Thyroid gland (tissue), 4 donors: Measurements from ENCODE around the gene CCR6.

Experiments
- POLR2A ChIP-seq, 2 donors: fragments of 450-650 bp; IDR thresholded peaks; one replicate each; pipeline ENCODE4 v1.6.1; 2017; ENCODE audit warnings: antibody characterized with exemption in 2 of 2, mild to moderate bottlenecking in 2 of 2, moderate library complexity in 1 of 2
- TF ChIP-seq, protein P1 (sequence below), 6 experiments: fragments of 200-600 bp in 3 of 6; fragments of 450-650 bp in 3 of 6; sonication (generic) in 3 of 6; IDR thresholded peaks; one replicate each; pipeline ENCODE4 v1.5.1; 2016 to 2019; ENCODE audit warnings: antibody characterized with exemption in 6 of 6, mild to moderate bottlenecking in 2 of 6, inconsistent platforms in 1 of 6, moderate library complexity in 1 of 6

DNA sequence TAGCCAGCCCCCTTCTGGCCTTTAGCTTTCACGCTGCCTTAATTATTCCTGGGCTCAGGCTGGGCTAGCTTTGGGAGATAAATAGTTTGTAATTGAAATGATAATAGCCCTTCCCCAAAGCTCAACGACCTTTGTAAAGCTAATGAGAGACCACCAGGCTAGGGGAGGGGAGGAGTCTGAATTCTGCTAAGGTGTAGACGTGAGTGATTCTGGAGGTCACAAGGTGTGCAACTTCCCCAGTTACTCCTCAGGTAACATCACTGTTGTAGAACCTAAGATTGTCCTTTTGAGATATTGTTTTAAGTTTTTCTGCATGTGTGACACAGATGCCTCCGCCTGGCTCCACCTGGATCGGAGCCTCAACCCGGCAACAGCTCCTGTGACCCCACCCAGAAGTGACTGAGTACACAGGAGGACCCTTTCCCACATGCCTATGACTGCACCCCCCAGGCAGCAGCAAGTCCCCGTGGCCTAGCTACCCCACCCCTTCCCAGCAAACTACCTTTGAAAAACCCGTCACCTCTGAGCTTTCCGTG is 40.6 kb downstream of the CCR6 start:
- TF ChIP-seq, protein P1, sequence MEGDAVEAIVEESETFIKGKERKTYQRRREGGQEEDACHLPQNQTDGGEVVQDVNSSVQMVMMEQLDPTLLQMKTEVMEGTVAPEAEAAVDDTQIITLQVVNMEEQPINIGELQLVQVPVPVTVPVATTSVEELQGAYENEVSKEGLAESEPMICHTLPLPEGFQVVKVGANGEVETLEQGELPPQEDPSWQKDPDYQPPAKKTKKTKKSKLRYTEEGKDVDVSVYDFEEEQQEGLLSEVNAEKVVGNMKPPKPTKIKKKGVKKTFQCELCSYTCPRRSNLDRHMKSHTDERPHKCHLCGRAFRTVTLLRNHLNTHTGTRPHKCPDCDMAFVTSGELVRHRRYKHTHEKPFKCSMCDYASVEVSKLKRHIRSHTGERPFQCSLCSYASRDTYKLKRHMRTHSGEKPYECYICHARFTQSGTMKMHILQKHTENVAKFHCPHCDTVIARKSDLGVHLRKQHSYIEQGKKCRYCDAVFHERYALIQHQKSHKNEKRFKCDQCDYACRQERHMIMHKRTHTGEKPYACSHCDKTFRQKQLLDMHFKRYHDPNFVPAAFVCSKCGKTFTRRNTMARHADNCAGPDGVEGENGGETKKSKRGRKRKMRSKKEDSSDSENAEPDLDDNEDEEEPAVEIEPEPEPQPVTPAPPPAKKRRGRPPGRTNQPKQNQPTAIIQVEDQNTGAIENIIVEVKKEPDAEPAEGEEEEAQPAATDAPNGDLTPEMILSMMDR (IDR thresholded peaks at IDR 0.05): no peak
- no peak for TF ChIP-seq POLR2A (IDR thresholded peaks at IDR 0.05)
